Fibroblast of the aortic adventitia (primary cell): ENCODE results near the gene FAM90A26. TPM values are rescaled to one million over a fixed set of nuclear protein-coding genes. Genes with fewer than 3 reads are reported as not detected.

ENCODE experiments used
- total RNA-seq: library from RNA; depleted of rRNA; stranded (reverse); fragments of >200 nt; gene quantifications from 2 replicates; pipeline ENCODE4 v1.2.3, GENCODE V29; 2012; ENCODE audit warnings: low replicate concordance

Gene FAM90A26
- total RNA-seq, 1 donor: not detected

Other genes with a start within 250 kb of the FAM90A26 start
- not detected in 2 replicates for gene USP17L10, start 40.2 kb downstream of the FAM90A26 start, total RNA-seq
- gene USP17L11, start 45.0 kb downstream of the FAM90A26 start, total RNA-seq: not detected in 2 replicates
- not detected in 2 replicates for gene USP17L12, start 49.7 kb downstream of the FAM90A26 start, total RNA-seq
- gene USP17L13, start 54.5 kb downstream of the FAM90A26 start, total RNA-seq: not detected in 2 replicates
- not detected in 2 replicates for gene USP17L15, start 64.0 kb downstream of the FAM90A26 start, total RNA-seq
- not detected in 2 replicates for gene USP17L17, start 73.5 kb downstream of the FAM90A26 start, total RNA-seq
- gene USP17L18, start 78.2 kb downstream of the FAM90A26 start, total RNA-seq: not detected in 2 replicates
- not detected in 2 replicates for gene USP17L19, start 83.0 kb downstream of the FAM90A26 start, total RNA-seq
- gene USP17L20, start 87.7 kb downstream of the FAM90A26 start, total RNA-seq: not detected in 2 replicates
- not detected in 2 replicates for gene USP17L21, start 92.5 kb downstream of the FAM90A26 start, total RNA-seq
- gene USP17L22, start 97.2 kb downstream of the FAM90A26 start, total RNA-seq: not detected in 2 replicates
- not detected in 2 replicates for gene USP17L24, start 154.8 kb downstream of the FAM90A26 start, total RNA-seq
- gene USP17L25, start 159.5 kb downstream of the FAM90A26 start, total RNA-seq: not detected in 2 replicates
- not detected in 2 replicates for gene USP17L26, start 164.2 kb downstream of the FAM90A26 start, total RNA-seq
- not detected in 2 replicates for gene USP17L5, start 169.0 kb downstream of the FAM90A26 start, total RNA-seq
- gene USP17L27, start 173.7 kb downstream of the FAM90A26 start, total RNA-seq: not detected in 2 replicates
- gene USP17L28, start 178.5 kb downstream of the FAM90A26 start, total RNA-seq: not detected in 2 replicates
- not detected in 2 replicates for gene USP17L29, start 183.2 kb downstream of the FAM90A26 start, total RNA-seq
- not detected in 2 replicates for gene USP17L30, start 192.7 kb downstream of the FAM90A26 start, total RNA-seq